ENCODE results near the gene ING1.

The ING1 gene

DNA sequence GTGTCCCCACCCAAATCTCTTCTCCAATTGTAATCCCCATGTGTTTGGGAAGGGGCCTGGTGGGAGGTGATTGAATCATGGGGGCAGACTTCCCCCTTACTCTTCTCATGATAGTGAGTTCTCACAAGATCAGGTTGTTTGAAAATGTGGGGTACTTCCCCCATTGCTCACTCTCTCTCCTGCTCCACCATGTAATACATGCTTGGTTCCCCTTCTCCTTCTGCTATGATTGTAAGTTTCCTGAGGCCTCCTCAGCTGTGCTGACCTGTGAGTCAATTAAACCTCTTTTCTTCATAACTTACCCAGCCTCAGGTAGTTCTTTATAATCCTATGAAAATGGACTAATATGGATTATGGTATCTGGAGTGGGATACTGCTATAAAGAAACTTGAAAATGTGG, 24.1 kb downstream of the ING1 start:
- in situ Hi-C loops (cut with HindIII; ENCODE audit: low pct_unique_long_range_greater_than_20kb, low sequenced_read_pairs) = no loop called here
- TF ChIP-seq JUND (IDR thresholded peaks at IDR 0.05; ENCODE audit: low read depth) = no peak
- no peak for DNase-seq (ENCODE audit: low read depth in 1 of 2, low spot score in 1 of 2)

DNA sequence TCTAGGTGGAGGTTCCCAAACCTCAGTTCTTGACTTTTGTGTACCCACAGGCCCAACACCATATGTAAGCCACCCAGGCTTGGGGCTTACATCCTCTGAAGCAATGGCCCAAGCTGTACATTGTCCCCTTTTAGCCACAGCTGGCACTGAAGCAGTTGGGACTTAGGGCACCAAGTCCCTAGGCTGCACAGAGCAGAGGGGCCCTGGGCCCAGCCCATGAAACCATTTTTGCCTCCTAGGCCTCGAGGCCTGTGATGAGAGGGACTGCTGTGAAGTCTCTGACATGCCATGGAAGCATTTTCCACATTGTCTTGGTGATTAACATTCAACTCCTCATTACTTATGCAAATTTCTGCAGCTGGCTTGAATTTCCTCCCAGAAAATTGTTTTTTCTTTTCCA, 30.2 kb downstream of the ING1 start:
- no peak for DNase-seq (ENCODE audit: low read depth in 1 of 2, low spot score in 1 of 2)
- in situ Hi-C loops (cut with HindIII; ENCODE audit: low pct_unique_long_range_greater_than_20kb, low sequenced_read_pairs) = no loop called here
- TF ChIP-seq JUND (IDR thresholded peaks at IDR 0.05; ENCODE audit: low read depth) = no peak

DNA sequence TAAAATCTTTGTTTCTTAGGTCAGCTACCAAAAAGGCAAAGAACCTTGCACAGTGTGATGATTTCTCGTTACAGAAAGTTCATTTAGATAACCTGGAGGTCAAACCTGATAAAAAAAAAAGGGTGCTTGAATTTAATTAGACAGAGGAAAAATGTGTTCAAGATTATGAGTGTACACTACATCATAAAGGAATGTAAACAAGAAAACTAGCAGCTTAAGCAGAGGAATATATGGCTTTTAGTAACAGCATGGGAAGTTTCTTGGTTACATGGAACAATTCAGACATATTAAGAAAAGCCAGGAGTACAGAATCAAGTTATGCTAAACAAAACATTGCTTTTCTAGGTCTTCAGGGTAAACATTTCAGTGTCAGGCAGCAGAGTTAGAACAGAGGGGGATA, 32.9 kb downstream of the ING1 start:
- DNase-seq (ENCODE audit: low read depth in 1 of 2, low spot score in 1 of 2) = no peak
- in situ Hi-C loops (cut with HindIII; ENCODE audit: low pct_unique_long_range_greater_than_20kb, low sequenced_read_pairs) = no loop called here
- TF ChIP-seq JUND (IDR thresholded peaks at IDR 0.05; ENCODE audit: low read depth) = no peak

DNA sequence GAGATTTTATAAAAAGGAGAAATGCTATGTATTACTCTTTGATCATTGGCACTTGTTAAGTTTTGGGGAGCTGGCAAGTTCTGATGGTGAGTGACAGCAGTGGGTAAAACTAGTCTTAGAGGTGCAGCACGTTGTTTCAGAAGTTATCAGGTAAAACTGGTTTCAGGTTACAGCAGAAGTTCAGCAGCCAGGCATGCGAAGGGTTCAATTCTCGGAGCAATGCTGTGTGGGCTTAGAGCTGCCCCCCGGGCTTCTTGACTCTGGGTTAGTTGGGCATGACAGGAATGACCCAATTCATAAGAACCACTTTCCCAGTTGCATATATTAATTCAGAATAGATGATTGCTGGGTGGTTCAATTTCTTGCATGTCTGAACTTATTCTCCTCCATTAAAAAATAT, 34.8 kb downstream of the ING1 start:
- no peak for DNase-seq (ENCODE audit: low read depth in 1 of 2, low spot score in 1 of 2)
- no peak for TF ChIP-seq JUND (IDR thresholded peaks at IDR 0.05; ENCODE audit: low read depth)
- in situ Hi-C loops (cut with HindIII; ENCODE audit: low pct_unique_long_range_greater_than_20kb, low sequenced_read_pairs) = no loop called here

DNA sequence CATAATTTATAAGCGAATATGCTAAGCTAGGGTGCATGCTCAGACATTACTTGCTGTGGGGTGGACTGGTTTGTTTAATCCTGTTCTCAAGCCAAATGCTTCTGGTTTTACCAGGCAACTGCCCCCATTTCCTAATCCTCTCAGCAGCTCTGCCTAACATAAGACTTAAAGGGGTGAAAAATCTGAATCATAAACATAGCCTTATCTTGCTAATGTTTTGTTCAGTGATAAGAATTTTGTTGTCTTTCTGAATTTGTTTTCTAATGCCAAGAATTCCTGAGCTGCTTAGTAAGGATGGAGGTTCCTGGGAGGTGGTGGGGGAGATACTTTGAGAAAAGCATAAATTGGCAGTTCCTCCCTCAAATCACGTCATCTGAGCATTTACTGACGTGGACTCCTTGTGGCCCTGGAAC, 42.7 kb downstream of the ING1 start:
- DNase-seq (ENCODE audit: low read depth in 1 of 2, low spot score in 1 of 2) = no peak
- no peak for TF ChIP-seq JUND (IDR thresholded peaks at IDR 0.05; ENCODE audit: low read depth)
- in situ Hi-C loops (cut with HindIII; ENCODE audit: low pct_unique_long_range_greater_than_20kb, low sequenced_read_pairs) = no loop called here

DNA sequence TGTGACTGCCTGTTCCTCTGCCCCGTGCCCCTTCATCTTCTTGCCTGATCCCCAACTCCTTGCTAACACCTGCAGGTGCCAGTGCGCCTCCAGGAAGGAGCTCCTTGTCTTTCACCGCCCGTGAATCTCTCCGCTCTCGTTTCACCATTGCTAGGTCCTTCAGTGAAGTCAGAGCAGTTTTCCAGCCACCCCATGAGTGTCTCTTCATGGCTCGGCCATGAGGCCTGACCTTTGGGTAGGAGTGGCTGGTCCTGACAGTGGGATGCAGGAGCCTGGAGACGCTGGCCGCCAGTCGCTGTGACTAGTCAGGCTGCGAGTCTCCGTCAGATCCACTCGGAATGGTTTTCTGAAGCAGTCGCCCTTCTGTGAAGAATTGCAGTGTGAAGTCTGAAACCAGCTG, 43.8 kb downstream of the ING1 start:
- in situ Hi-C loops (cut with HindIII; ENCODE audit: low pct_unique_long_range_greater_than_20kb, low sequenced_read_pairs) = no loop called here
- no peak for DNase-seq (ENCODE audit: low read depth in 1 of 2, low spot score in 1 of 2)

DNA sequence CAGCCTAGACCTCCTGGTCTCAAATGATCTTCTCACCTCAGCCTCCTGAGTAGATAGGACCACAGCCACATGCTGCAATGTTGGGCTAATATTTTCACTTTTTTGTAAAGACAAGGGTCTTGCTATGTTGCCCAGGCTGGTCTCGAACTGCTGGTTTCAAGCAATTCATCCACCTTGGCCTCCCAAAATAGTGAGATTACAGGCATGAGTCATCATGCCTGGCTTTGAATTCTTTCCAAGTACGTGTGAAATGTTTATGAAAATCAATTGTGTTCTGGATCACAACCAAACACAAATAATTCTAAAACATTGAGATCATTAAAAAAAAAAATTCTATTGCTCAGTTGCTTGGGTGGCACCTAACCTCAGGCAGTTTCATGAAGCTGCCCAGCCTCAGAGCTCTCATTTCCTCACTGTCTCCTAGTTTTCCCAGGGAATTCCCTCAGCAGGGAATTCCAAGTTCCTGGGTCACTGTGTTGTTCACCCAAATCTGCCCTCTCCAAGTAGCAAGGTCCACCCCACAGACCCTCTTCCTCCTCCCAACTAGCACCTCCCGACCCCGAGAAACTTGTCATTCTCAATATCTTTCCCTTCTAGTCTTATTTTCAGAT, 44.8 kb downstream of the ING1 start:
- no peak for TF ChIP-seq JUND (IDR thresholded peaks at IDR 0.05; ENCODE audit: low read depth)
- DNase-seq (ENCODE audit: low read depth in 1 of 2, low spot score in 1 of 2) = no peak
- in situ Hi-C loops (cut with HindIII; ENCODE audit: low pct_unique_long_range_greater_than_20kb, low sequenced_read_pairs) = no loop called here

More for the DNA sequence above, 43.8 kb downstream of the ING1 start:
- no peak for TF ChIP-seq JUND (IDR thresholded peaks at IDR 0.05; ENCODE audit: low read depth)

DNA sequence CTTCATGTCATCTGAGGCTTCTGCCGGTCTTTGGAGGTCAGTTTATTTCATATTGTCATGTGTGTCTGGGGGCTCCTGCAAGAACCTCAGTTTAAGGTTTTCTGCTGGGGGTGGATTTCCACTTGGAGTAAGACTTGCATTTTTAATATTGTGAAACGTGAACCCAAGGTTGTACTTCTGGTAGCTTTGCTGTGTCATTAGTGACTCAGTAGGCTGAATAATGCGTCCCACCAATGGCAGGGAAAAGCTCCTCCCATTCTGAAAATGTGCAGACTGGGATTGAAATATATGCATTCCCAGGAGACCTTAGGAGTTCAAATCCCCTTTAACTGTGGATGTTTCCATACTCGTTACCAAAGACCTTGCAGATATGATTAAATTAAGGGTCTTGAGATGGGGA, 46.2 kb downstream of the ING1 start:
- no peak for TF ChIP-seq JUND (IDR thresholded peaks at IDR 0.05; ENCODE audit: low read depth)
- no peak for DNase-seq (ENCODE audit: low read depth in 1 of 2, low spot score in 1 of 2)
- in situ Hi-C loops (cut with HindIII; ENCODE audit: low pct_unique_long_range_greater_than_20kb, low sequenced_read_pairs) = no loop called here

DNA sequence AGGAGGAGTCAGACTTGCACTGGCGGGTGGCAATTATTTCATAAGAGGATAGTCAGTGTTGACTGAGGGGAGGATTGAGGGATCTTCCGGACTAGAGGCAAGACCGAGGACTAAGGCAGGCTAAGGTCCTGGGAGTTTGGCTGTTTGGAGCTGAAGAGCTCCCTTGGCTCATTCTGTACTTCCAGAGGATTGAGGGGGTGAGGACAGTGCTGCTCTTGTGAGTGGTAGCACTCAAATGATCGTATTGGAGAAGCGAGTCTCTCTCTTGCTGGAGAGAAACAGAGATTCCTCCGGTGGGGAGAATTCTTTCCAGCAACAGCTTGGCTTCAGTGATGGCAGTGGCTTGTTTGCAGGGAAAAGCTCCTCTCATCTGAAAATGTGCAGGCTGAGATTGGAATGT, 47.1 kb downstream of the ING1 start:
- no peak for DNase-seq (ENCODE audit: low read depth in 1 of 2, low spot score in 1 of 2)
- in situ Hi-C loops (cut with HindIII; ENCODE audit: low pct_unique_long_range_greater_than_20kb, low sequenced_read_pairs) = no loop called here
- TF ChIP-seq JUND (IDR thresholded peaks at IDR 0.05; ENCODE audit: low read depth) = no peak

DNA sequence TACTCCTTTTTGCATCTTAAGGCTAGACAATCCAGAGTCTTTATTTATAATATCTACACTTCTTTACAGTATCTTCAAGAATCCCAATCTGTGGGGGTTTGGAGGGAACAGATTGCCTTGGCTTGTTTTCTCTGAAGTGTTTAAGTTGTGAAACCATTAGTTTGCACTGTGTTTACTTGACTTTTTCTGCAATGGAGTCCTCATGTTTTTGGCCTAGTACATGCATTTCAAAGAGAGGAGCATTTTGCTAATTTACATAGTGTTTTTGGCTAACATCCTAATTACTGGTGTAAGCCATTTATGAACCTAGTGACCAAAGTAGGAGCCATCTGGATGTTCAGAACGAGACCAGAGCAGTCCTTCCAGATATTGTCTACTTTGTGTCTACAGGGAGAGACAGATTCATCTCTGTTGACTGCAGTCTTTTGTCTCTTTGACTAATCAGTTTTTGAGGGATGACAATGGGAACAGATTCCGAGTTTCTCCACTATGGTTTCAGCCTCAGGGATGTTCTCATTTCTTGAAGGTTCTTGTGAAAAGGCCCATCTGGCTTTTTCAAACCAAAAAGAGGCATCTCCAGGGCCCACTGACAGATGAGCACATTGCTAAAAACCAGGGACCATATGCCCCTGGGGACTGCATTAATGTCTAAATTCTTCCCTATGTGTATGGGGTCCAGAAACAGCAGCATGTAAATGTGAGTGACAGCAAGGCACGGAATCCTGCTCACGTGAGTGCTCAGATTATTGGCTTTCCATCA, 53.4 kb downstream of the ING1 start:
- no peak for TF ChIP-seq JUND (IDR thresholded peaks at IDR 0.05; ENCODE audit: low read depth)
- in situ Hi-C loops (cut with HindIII; ENCODE audit: low pct_unique_long_range_greater_than_20kb, low sequenced_read_pairs) = no loop called here
- DNase-seq (ENCODE audit: low read depth in 1 of 2, low spot score in 1 of 2) = no peak

DNA sequence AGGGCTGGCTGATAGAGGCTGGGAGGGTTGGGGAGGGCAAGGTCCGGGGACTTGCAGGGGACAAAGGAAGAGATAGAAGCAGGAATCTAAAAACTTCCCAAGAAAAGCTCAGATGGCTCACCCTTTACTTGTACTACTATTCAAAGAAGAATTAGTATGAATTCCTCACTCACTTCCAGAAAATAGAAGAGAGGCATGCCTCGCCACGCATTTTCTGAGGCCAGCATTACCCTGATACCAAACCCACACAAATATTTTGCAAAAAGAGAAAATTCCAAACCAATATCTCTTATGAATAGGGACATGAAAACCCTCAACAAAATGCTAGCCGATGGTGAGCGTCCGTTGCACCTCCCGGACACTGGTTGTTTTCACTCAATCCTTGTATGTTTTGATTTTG, 54.0 kb downstream of the ING1 start:
- no peak for TF ChIP-seq JUND (IDR thresholded peaks at IDR 0.05; ENCODE audit: low read depth)
- in situ Hi-C loops (cut with HindIII; ENCODE audit: low pct_unique_long_range_greater_than_20kb, low sequenced_read_pairs) = no loop called here
- DNase-seq (ENCODE audit: low read depth in 1 of 2, low spot score in 1 of 2) = no peak

DNA sequence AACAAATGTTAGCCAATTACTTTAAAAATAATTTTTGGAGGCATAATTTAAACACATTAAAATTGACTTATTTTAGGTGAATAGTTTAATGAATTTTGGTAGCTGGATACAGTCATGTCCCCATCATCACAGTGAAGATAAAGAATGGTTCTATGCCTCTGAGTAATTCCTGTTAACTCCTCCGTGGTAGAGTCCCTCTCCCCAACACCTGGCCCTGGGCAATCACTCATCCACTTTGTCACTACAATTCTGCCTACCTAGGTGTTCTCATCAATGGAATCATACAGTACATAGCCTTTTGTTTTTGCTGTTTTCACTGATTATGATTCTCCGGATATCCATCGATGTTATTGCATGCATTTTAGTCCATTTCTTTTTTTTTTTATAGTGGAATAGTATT, 55.6 kb downstream of the ING1 start:
- TF ChIP-seq JUND (IDR thresholded peaks at IDR 0.05; ENCODE audit: low read depth) = no peak
- DNase-seq (ENCODE audit: low read depth in 1 of 2, low spot score in 1 of 2) = no peak
- in situ Hi-C loops (cut with HindIII; ENCODE audit: low pct_unique_long_range_greater_than_20kb, low sequenced_read_pairs) = no loop called here

DNA sequence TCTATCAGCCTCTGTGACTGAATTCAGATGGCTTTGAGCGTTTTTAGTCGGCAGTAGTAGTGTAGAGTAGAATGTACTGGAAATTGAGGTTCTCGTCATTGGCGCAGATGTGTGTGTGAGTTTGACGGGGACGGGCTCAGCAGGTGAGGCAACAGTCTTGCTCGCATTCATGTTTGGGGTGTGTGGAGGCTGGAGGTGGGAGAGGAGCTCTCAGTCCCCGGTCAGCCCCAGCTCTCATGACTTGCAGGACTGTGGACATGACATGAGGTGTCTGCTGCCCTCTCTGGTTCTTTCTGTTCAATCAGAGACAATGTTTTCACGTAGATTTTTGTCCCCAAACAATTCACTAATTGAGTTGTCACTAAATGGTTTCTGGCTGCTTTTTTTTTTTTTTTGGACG, 57.2 kb downstream of the ING1 start:
- in situ Hi-C loops (cut with HindIII; ENCODE audit: low pct_unique_long_range_greater_than_20kb, low sequenced_read_pairs) = no loop called here
- no peak for DNase-seq (ENCODE audit: low read depth in 1 of 2, low spot score in 1 of 2)
- TF ChIP-seq JUND (IDR thresholded peaks at IDR 0.05; ENCODE audit: low read depth) = no peak

DNA sequence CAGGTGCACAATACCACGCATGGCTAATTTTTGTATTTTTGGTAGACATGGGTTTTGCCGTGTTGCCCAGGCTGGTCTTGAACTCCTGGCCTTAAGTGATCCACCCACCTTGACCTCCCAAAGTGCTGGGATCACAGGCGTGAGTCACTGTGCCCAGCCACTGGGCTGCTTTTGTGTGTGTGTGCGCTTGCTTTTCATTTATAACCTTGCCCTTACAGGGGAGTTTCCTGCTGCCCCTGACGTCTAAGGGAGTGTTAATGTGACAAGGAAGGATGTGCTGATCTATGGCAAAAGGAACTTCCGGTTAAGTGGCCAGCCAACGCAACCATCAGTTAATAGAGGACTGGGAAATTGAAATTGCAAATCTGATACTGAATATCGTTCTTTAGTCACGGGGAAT, 57.7 kb downstream of the ING1 start:
- no peak for DNase-seq (ENCODE audit: low read depth in 1 of 2, low spot score in 1 of 2)
- in situ Hi-C loops (cut with HindIII; ENCODE audit: low pct_unique_long_range_greater_than_20kb, low sequenced_read_pairs) = no loop called here
- no peak for TF ChIP-seq JUND (IDR thresholded peaks at IDR 0.05; ENCODE audit: low read depth)

All from T47D (cell line).